Stimulated activated naive CD4-positive, alpha-beta T cell treated with Interleukin-2 at 50 U/mL for 16 hours (primary cell): ENCODE measurements around the gene FGF22.
A peak's percentile ranks its signal among the peaks of the same experiment; 100 is the strongest.
"Not testable (repeated sequence)": the region's sequence is repeated elsewhere in the genome, so short reads cannot be mapped to it uniquely, and the experiment has no call there.

Experiments
- DNase-seq: peaks from one replicate; lab custom pipeline; 2025; lab: John Stamatoyannopoulos, UW

FGF22 gene

GRCh38 chr19:660793-661426, 21.2 kb downstream of the FGF22 start:
- DNase-seq, result no peak

GRCh38 chr19:661427-662196, 21.9 kb downstream of the FGF22 start:
- peak; percentile 51 for DNase-seq

GRCh38 chr19:662207-662961, 22.7 kb downstream of the FGF22 start:
- DNase-seq, result peak; percentile 78

- peak; percentile 91 for DNase-seq
Observed at GRCh38 chr19:662962-663681, 23.4 kb downstream of the FGF22 start, which contains the start of gene RNF126. TSS of gene RNF126 (minus strand) at chr19:663214. CDS start at chr19:663121, 93 bp downstream.

- DNase-seq, result no peak
Observed at GRCh38 chr19:663682-664117, 24.0 kb downstream of the FGF22 start.

- DNase-seq, result peak; percentile 72
Observed at GRCh38 chr19:664913-665443, 25.3 kb downstream of the FGF22 start.

GRCh38 chr19:666985-667573, 27.4 kb downstream of the FGF22 start:
- DNase-seq, result not testable (repeated sequence)

GRCh38 chr19:668675-669434, 29.2 kb downstream of the FGF22 start:
- not testable (repeated sequence) for DNase-seq

- no peak for DNase-seq
Observed at GRCh38 chr19:670609-671075, 31.0 kb downstream of the FGF22 start.

- DNase-seq, result no peak
Observed at GRCh38 chr19:674282-675151, 34.8 kb downstream of the FGF22 start.

- DNase-seq, result no peak
Observed at GRCh38 chr19:676007-676338, 36.3 kb downstream of the FGF22 start.

GRCh38 chr19:676339-677105, 36.8 kb downstream of the FGF22 start, which contains the start of gene FSTL3:
TSS of gene FSTL3 (plus strand) at chr19:676392. CDS start at chr19:676424, 32 bp downstream.
- DNase-seq, result no peak

GRCh38 chr19:677201-677600, 37.5 kb downstream of the FGF22 start:
- no peak for DNase-seq

- DNase-seq, result no peak
Observed at GRCh38 chr19:677601-678436, 38.1 kb downstream of the FGF22 start.

- DNase-seq, result no peak
Observed at GRCh38 chr19:678791-679388, 39.2 kb downstream of the FGF22 start.

- DNase-seq, result no peak
Observed at GRCh38 chr19:679418-680286, 40.0 kb downstream of the FGF22 start.
